Posterior cingulate gyrus (tissue), 11 donors: ENCODE data around the gene SP7.
A peak's percentile ranks its signal among the peaks of the same experiment; 100 is the strongest.
"Not testable (repeated sequence)": the region's sequence is repeated elsewhere in the genome, so short reads cannot be mapped to it uniquely, and the experiment has no call there.

Source experiments
- DNase-seq, 10 donors: peaks; one replicate each; pipeline versions ENCODE4 v3.0.0 to v3.0.0-alpha.2; 2020 to 2021; ENCODE audit warnings: mixed read lengths in 3 of 10
- intact Hi-C: fragments of 100-400 bp; cut with DNase I; formaldehyde crosslinking; loops from one replicate; pipeline ENCODE4 v1.15.1; 2023

The SP7 gene

DNA sequence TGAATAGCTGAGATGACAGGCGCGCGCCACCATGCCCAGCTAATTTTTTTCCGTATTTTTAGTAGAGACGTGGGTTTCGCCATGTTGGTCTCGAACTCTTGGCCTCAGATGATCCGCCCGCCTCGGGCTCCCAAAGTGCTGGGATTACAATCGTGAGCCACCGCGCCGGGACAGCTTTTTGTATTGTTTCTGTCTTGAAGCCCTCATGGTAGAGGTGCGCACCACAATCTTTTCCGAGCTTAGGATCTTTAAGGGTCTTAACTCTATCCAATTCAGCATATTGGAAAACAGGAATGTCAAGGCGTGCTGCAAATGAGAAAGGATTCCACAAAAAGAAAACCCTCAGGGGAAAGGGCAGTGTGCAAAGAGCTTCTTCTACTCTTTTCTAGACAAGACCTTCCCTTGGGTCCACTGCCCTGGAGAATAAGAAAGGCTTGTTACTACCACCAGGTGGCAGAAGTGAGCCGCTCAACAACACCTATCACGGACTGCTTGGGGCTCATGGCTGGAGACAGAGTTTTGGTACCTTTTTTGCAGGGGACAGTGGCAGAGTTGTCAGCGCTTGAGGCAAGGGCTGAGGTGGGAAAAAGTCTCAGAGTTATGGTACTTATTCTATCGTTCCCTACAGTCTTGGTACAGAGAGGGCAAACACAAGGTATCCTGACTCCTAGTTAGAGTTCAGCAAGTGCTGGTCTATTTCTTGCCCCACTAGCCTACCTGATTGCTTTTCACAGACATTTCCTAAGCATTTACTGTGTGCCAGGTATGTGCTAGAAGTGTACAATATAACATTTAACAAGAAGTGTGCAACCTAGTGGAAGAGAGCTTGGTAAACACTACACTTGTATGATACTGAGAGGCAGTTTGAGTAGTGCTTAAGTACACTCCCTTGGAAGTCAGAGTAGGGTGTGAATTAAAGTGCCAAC lies 16.4 kb upstream of the SP7 start:
- peak; percentile 56 to 95 (median 82) for DNase-seq
- intact Hi-C loops, result loop anchor here (1.0 to 5.0 kb wide), 2 partner anchors 69 to 155 kb away; partner anchors contain the start of gene NPFF

DNA sequence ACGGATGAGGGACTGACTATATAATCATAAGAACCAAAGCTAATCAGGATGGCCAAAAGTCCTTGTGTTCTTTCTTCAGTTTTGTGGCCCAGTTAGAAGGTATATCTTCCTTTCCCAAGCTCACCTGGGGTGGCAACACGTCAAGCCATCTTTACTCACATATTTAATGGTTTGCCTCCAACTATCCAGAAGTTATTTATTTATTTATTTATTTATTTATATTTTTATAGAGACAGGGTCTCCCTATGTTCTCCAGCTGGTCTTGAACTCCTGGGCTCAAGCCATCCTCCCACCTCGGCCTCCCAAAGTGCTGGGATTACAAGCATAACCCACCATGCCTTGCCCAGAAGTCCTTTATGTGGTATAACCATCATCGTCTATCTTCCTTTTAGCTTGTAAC lies 11.8 kb upstream of the SP7 start:
- intact Hi-C loops, result no loop called here

DNA sequence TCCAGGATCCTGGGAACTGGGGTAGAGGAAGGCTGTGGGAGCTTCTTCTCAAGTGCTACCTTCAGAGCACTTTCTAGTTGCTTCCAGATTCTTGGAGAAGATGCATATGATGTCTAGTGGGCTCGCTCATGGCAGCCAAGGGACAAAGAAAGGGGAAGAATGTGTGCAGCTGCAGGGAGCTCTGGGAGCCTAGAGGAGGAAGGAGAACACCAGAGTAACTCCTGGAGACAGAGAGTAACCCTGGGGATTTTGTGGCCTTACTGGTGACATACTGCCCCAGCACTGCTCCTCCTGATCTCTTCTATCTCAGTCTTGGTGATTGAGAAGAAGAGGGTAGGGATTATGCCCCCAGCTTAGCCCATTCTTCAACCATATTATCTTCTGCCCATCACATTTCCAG lies 10.3 kb upstream of the SP7 start:
- intact Hi-C loops, result no loop called here
- no peak for DNase-seq

More for the DNA sequence above, 11.8 kb upstream of the SP7 start:
- no peak for DNase-seq

DNA sequence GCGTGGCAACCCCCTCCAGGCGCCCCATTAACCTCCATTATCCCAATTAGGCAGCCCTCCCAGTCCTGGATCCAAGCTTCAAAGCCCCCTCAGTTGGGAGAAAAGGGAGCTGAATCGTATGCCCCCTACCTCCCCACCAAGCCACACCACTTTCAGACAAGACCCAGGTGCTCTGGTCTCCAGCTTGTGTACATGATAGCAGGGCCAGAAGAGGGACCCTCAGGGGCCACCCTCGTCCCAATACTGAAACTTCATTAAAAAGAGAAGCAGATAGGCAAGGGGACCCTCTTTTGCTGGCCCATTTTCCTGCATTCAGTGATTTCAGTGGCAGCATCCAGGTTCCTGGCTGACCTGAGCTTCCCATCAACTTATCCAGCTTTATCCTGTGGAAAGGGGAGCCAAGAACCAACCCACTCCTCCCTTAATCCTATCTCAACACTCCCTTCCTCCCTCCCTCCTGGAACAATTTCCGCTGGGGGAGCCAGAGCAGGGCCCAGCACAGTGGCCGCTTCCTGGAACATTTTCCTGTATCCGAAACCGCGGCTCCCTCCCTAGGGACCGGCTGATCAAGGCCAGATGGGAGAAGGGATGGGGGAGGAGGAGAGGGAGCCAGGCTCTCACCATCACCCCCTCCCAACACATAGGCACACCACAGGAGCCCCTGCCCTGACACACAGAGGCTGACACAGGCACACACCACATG lies 9.5 kb upstream of the SP7 start:
- DNase-seq, result no peak
- intact Hi-C loops, result loop anchor here (1.0 to 2.0 kb wide), 2 partner anchors 20 to 133 kb away; no protein-coding TSS in a partner anchor

DNA sequence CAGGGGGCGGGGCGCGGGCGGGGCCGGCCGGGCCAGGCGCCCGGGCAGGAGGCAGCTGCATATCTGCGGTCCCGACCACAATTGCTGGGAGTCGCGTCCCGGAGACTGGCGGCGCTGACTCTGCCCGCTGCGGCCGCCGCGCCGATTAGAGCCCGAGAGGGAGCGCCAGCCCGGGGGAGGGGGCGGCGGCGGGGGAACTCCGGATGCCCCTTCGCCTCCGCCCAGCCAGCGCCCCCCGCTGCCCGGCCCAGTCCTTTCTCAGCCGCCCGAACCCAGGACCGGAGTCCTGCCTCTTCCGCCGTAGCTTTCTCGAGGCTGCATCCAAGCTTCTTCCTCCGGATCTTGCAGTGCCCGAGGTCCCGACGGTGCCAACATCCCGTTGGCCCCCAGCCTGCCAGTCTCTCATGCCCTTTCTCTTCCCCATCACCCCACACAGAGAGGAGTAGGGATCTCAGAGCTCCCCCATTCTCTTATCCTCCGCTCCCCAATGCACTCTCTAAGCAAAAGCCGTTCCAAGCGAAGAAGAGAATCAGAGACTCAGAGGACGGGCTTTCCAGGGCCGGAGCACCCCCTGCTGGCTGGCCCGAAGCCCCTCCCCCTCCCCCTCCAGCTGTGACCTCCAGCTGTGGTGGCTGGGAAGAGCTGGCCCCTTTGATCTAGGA lies 8.8 kb upstream of the SP7 start:
- DNase-seq, result peak; percentile 65 to 96 (median 78)
- intact Hi-C loops, result loop anchor here (1.0 to 2.0 kb wide), 2 partner anchors 20 to 132 kb away; no protein-coding TSS in a partner anchor

DNA sequence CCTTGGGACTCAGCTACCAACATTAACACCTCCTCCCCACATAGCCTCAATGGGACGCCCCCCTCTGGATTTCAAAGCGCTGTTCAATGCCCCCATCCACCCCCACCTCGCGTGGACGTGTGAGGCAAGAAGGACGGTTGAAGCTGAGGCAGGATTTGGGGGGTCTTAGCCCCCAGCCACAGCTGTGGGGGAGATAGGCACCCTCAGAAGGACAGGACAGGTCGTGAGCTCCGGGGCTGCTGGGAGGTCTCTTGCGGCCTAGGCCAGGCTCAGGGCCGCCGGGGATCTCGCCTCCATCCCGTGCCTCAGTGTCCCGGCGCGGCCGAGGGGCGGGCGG lies 8.3 kb upstream of the SP7 start:
- DNase-seq, result no peak
- intact Hi-C loops, result loop anchor here (2.0 kb wide), 1 partner anchor 132 kb away; no protein-coding TSS in a partner anchor

DNA sequence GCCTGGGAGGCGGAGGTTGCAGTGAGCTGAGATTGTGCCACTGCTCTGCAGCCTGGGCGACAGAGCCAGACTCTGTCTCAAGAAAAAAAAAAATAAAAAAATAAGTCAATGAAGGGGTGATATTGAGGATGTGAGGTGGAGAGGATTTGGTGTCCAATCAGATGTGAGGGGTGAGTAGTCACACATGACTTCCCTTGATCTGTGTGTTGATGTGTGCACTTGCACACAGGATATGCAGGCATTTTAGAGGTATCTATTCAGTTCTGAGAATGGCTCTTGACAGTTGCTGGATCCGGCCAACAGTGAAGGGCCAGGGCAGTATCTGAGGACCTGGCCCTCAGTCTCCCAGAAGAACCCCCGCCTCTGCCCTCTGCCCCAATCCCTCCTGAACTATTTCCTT lies 7.8 kb upstream of the SP7 start:
- intact Hi-C loops, result loop anchor here (2.0 kb wide), 1 partner anchor 131 kb away; no protein-coding TSS in a partner anchor
- DNase-seq, result no peak

DNA sequence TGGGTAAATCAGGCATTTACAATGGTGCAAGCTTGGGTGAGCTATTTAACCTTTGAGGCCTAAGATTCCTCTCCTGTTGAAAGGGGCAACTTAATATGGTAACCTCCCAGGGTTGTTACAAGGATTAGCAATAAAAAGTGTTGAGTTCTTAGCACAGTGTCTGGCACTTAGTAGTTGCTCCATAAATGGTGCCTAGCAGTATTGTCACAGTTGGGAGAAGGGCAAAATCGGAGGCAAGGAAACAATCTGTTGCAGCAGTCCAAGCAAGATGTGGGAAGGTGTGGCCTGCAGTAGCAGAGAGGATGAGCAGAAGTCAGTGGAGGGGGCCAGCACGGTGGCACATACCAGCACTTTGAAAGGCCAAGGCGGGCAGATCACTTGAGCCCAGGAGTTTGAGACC lies 7.3 kb upstream of the SP7 start:
- no peak for DNase-seq
- intact Hi-C loops, result no loop called here

DNA sequence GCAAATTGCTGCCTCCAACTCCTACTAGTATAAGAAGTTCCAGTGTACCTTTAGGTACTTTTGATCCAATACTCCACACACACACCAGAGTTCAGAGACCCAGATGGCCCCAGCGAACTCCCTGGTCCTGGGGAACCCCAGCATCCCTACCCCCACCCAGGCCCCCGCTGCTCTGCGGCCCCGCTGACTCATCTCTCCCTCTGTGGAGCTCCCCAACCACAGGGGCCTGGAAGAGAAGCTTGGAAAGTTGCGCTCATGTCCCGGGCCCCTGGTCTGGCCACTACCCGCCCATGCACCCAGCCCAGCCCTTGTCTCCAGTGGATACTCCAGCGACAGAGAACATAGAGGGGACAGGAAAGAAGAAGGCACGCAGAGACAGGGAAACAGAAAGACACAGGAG lies 4.2 kb upstream of the SP7 start:
- DNase-seq, result no peak
- intact Hi-C loops, result no loop called here

DNA sequence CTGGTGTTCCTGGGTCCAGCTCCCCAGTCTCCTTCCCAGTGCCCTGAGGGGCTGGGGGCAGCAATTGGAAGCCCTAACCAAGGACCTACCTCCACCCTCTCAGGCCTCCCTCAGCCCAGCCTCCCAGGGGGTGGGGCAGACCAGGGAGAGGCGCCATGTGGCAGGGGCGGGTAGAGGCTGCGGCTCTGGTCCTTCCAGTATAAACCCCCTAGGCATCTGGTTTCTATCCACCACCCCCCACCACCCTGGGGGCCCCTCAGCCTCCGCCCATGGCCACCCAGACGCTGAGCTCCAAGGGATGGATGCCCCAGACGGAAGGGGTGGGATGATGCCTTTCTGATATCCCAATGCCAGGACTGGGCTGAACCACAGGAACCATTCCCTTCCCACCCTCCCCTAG lies 2.8 kb upstream of the SP7 start:
- DNase-seq, result no peak
- intact Hi-C loops, result no loop called here

DNA sequence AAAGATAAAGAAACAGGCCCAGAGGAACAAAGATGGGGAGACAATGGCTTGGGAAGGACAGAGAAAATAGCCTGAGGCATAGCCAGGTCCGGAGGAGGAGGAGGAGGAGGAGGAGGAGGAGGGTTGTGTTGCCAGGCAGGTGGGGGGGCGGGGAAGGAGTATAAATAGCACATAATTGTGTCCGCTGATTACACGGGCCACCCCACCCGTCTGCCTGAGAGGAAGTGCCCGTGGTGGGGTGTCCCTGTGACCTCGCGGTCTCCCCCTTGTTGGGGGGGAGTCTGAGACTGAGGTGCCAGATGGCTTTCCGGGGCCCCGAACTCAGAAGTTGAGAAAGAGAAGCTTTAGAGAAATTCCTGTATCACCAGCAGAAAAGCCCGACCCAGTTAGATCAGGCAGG lies 1.9 kb upstream of the SP7 start:
- no peak for DNase-seq
- intact Hi-C loops, result no loop called here

DNA sequence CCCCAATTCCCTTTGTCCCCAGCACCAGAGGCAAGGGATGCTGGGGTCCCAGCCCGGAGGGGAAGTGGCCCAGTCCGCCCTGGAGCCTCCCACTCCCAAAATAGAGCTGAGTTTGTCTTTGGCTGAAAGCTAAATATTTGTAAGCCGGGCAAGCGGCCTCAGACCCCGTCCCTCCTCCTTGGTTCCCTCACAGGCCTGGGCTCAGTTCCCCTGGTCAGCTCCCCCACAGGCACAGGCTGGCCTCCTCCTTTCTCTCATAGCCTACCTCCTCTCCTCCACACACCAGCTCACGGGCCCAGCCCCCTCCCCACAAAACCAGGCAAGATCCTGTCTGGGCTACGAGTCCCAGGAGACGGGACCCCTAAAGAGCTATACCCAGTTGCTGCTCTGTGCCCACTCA lies 1.3 kb downstream of the SP7 start:
- DNase-seq, result no peak
- intact Hi-C loops, result no loop called here

DNA sequence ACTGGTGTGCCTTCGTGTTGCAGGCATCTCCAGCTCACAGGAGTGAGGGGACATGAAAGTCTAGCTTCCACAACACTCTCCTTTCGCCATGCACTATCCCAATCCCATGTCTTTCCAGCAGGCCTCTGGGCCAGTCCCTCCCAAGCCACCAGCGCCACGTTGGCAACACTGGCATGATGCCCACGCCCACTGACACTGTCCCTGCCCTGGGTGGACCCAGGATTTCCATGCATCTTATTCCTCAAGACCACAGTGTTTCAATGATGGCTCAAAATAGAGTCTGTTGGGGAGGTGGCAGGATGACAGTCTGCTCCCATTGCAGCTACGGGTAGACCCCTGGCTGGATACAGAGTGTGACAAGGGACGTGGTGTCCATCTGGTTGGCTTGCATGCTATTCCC lies 2.3 kb downstream of the SP7 start:
- intact Hi-C loops, result no loop called here
- DNase-seq, result no peak

DNA sequence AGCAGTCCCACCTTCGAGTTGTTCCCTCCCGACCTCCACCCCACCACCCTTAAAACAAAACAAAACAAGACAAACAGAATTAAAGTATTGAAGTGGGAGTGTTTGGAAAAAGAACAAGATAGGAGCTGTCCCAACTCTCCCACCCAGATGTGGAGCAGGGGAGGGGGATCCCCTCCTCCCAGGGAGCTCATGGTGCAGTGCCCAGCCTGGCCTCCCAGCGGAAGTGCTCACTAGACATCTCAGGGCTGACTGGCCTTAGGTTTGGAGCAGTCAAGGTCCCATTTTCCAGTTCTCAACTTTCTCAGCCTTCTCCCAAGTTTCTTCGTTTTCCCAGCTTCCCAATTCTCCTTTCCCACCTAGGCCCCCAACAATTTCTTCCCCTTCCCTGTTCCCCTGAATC lies 2.9 kb downstream of the SP7 start:
- intact Hi-C loops, result no loop called here
- no peak for DNase-seq

DNA sequence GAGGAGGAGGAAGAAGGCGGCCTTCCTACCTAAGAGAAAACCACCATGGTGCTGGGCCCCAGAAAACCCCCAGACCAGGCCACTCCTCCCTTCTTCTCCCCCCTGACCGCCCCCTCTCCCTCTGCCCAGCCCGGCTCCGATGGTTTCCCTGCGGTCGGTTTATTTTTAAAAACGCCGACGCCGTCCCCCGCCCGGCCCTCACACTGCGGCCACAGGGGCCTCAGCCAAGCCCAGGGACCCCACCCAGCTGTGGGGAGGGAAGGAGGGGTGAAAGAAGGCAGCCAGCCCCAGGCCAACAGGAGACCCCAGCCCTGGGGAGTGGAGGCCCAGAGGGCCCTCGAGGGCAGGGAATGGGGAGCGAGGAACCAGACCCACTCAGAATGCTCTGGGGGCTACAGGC lies 3.4 kb downstream of the SP7 start:
- no peak for DNase-seq
- intact Hi-C loops, result no loop called here

DNA sequence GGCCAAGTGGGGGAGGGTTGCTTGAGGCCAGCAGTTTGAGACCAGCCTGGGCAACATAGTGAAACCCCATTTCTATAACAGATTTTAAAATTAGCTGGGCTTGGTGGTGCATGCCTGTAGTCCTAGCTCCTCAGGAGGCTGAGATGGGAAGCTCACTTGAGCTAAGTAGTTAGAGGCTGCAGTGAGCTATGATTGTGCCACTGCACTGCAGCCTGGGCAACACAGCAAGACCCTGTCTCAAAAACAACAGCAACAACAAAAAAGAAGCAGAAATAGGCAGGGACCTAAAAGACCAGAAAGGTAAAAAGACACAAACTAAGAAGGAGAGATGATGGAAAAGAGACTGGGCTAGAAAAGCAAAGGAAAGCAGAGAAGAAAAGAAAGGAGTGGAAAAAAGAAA lies 3.8 kb downstream of the SP7 start:
- DNase-seq, intact Hi-C loops: not testable (repeated sequence)

DNA sequence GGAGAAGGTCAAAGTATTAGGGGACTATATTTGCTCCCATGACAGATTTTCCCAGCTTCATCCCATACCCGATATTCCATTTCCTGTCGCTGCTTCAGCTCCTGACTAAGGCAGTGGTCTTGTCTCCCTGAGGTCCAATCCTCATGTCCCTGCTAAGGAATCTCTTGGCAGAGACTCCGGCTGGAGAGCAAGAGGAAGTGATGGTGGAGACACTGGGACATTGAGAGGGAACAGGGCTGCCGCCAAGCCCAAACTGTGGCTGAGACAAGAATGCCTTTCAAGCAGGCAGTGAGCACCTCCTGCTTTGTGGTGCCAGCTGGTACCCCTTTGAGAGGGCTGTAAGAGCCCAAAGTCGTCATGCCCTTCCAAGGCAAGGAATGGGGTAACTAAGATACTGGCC lies 5.5 kb downstream of the SP7 start:
- intact Hi-C loops, result no loop called here
- no peak for DNase-seq

DNA sequence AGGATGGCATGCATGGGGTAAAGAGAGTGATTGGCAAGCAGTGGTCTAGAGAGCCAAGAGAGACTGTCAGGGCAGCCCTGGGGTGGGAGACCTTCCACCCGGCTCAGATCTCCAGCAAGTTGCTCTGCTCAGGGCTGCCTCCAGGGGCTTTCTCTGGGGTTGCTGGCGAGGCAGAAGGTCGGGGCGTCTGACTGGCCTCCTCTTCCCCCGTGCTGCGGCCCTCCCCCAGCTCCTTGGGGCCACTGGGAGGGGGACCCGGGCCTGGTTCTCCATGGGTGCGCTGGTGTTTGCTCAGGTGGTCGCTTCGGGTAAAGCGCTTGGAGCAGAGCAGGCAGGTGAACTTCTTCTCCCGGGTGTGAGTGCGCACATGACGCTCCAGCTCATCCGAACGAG lies 8.1 kb downstream of the SP7 start:
- intact Hi-C loops, result no loop called here
- DNase-seq, result no peak

DNA sequence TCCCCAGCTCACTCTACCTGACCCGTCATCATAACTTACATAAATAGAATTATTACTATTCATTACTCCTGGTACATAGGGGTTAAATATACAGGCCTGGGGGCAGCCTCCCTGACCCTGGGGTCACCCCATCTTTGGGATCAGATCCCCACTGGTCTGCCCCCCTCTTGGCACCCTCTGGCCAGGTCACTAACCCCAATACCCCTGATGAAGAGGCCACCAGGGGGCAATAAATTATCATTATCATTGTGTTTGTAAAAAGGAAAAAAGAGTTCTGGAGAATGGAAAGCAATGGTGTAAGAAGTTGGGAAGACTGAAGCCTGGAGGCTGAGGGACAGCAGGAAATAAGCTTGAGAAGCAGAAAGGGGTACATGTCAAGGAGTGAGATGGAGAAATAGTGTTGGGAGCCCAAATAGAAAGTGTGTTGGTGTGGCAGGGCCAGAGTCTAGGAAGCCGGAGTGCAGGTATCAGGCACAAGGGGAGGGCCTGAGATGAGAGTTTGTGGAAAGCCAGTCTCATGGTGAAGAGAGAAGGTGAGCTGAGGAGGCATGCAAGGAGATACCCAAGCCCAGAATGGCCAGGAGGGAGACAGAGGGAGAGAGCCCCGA lies 8.6 kb downstream of the SP7 start:
- intact Hi-C loops, result no loop called here
- DNase-seq, result no peak

DNA sequence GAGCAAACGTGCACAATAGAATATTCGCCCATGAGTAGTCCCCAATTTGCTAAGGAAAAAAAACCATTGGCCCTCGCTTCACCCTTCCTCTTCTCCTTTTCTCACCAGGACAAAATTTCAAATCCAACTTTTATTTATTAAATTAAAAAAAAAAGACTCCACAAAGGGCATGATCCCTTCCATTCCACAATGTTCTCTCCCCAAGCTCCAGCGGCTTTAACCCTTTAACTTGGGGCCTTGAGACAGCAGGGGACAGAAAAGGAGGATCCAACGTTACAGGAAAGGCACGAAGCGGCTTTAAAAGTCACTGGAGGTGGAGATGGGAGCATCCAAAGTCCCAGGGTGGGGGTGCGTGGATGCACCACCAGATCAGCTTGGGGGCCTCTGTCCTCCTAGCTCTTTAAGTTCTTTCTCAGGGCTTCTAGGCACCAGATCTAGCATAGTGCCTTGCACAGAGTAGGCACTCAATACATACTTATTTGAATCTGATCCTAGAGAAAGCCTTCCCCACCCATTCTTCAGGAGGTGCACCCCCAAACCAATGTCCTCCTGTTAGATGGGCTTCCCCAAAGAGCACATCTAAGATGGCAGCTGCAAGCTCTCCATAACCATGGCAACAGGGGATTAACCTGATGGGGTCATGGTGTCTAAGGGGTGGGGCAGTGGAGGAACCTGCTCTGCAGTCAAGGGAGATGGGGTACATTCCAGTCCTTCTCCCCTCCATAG lies 9.5 kb downstream of the SP7 start:
- intact Hi-C loops, result no loop called here

More for the DNA sequence above, 9.5 kb downstream of the SP7 start:
- no peak for DNase-seq
